ENCODE results near the gene RSPH10B2.
"Not testable (repeated sequence)": the region's sequence is repeated elsewhere in the genome, so short reads cannot be mapped to it uniquely, and the experiment has no call there.

Gene RSPH10B2

DNA sequence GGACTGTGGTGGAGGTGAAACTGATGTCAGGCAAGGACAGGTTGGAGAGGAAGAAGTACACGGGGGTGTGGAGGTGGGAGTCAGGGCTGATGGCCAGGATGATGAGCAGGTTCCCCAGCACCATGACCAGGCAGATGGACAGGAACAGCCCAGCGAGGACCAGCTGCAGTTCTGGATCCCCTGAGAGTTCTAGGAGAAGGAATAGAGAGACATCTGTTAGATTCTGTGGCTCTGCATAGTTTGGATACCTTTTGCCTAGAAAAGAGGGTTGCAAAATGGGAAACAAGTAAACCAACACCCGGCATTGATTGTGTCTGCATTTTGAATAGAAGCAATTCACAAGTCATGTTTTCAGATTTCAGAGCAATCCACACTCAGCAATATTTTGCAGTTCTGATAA is 81.6 kb downstream of the RSPH10B2 start:
- not testable (repeated sequence) for FAIRE-seq

DNA sequence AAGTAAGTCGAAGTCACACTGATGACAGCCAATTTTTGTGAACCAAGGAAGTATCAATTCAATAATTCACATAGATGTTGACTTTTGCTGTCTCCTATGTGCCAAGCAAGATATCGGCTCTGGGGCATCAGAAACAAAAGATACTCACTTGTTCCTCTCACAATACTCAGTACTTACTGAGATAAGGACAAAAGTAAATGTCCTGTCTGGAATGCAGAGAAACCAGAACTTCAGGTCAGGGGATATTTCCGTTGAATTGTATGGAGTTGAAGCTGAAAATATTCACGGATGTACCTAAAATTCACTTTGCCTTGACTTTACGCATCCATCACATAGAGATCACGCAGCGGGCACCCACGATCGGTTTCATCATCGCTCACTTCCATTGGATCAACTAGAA is 83.2 kb downstream of the RSPH10B2 start:
- not testable (repeated sequence) for DNase-seq (ENCODE audit: insufficient read length, low spot score); FAIRE-seq

More for the DNA sequence above, 81.6 kb downstream of the RSPH10B2 start:
- DNase-seq (ENCODE audit: insufficient read length, low spot score) = not testable (repeated sequence)

- DNase-seq (ENCODE audit: insufficient read length, low spot score); FAIRE-seq: not testable (repeated sequence)
These were observed 88.5 kb downstream of the RSPH10B2 start for GRCh38 chr7:6842278-6842921.

GRCh38 chr7:6843092-6843491 is 89.2 kb downstream of the RSPH10B2 start:
- not testable (repeated sequence) for DNase-seq (ENCODE audit: insufficient read length, low spot score); FAIRE-seq

DNA sequence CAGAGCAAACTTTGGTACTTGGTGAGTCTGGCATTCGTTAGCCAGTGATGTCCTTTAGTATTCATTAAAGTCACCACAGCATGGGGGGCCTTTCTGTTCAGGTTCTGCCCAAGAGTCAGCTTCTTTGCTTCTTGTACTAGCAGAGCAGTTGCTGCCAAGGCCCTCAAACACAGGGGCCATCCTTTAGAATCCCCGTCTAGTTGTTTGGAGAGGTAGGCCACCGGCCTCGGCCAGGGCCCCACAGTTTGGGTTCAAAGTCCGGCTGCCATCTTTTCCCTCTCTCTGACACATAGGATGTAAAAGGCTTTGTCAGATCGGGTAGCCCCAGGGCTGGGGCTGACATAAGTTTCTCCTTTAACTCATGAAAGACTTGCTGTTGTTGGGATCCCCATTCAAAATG is 89.8 kb downstream of the RSPH10B2 start:
- not testable (repeated sequence) for DNase-seq (ENCODE audit: insufficient read length, low spot score); FAIRE-seq

- DNase-seq (ENCODE audit: insufficient read length, low spot score); FAIRE-seq: not testable (repeated sequence)
These were observed 92.1 kb downstream of the RSPH10B2 start for GRCh38 chr7:6845971-6846449.

GRCh38 chr7:6847751-6848150 is 93.8 kb downstream of the RSPH10B2 start:
- DNase-seq (ENCODE audit: insufficient read length, low spot score); FAIRE-seq: not testable (repeated sequence)
